Thyroid gland (tissue), 4 donors: ENCODE data around the gene ABCG1.

Experiments used
- CTCF ChIP-seq, 6 experiments: fragments of 200-600 bp in 3 of 6; fragments of 450-650 bp in 3 of 6; sonication (generic) in 3 of 6; IDR thresholded peaks; one replicate each; pipeline ENCODE4 v1.5.1; 2016 to 2019; ENCODE audit warnings: antibody characterized with exemption in 6 of 6, mild to moderate bottlenecking in 2 of 6, inconsistent platforms in 1 of 6, moderate library complexity in 1 of 6
- POLR2A ChIP-seq, 2 donors: fragments of 450-650 bp; IDR thresholded peaks; one replicate each; pipeline ENCODE4 v1.6.1; 2017; ENCODE audit warnings: antibody characterized with exemption in 2 of 2, mild to moderate bottlenecking in 2 of 2, moderate library complexity in 1 of 2

- no peak for TF ChIP-seq CTCF (IDR thresholded peaks at IDR 0.05)
- TF ChIP-seq POLR2A (IDR thresholded peaks at IDR 0.05) = no peak
Measured at GRCh38 chr21:42225042-42225441, 6.1 kb downstream of the ABCG1 start.
